HG03439 (cell line): Measurements from ENCODE around the gene ST14.
"Not testable (repeated sequence)": the region's sequence is repeated elsewhere in the genome, so short reads cannot be mapped to it uniquely, and the experiment has no call there.

ENCODE experiments used
- ATAC-seq: cut with Tn5 transposase; IDR thresholded peaks from one replicate; pipeline ENCODE4 v1.9.1; 2021; ENCODE audit warnings: mild to moderate bottlenecking, moderate library complexity; ENCODE audit not compliant: unreplicated experiment

ST14 gene

GRCh38 chr11:130162733-130163132, 3.2 kb downstream of the ST14 start:
- no peak for ATAC-seq

GRCh38 chr11:130163346-130164220, 4.0 kb downstream of the ST14 start:
- ATAC-seq, result no peak

GRCh38 chr11:130164221-130164570, 4.6 kb downstream of the ST14 start:
- no peak for ATAC-seq

- ATAC-seq, result no peak
These were observed 6.2 kb downstream of the ST14 start for GRCh38 chr11:130165601-130166456.

- no peak for ATAC-seq
These were observed 6.8 kb downstream of the ST14 start for GRCh38 chr11:130166457-130166784.

- no peak for ATAC-seq
These were observed 7.6 kb downstream of the ST14 start for GRCh38 chr11:130167146-130167545.

- ATAC-seq, result no peak
These were observed 8.5 kb downstream of the ST14 start for GRCh38 chr11:130168105-130168504.

- no peak for ATAC-seq
These were observed 10.8 kb downstream of the ST14 start for GRCh38 chr11:130170345-130170744.

GRCh38 chr11:130171534-130171933, 12.0 kb downstream of the ST14 start:
- no peak for ATAC-seq

GRCh38 chr11:130172001-130172400, 12.4 kb downstream of the ST14 start:
- not testable (repeated sequence) for ATAC-seq

GRCh38 chr11:130174642-130175041, 15.1 kb downstream of the ST14 start:
- ATAC-seq, result no peak

GRCh38 chr11:130175898-130176297, 16.3 kb downstream of the ST14 start:
- no peak for ATAC-seq

- no peak for ATAC-seq
These were observed 18.2 kb downstream of the ST14 start for GRCh38 chr11:130177782-130178181.

- no peak for ATAC-seq
These were observed 19.1 kb downstream of the ST14 start for GRCh38 chr11:130178441-130179339.

- no peak for ATAC-seq
These were observed 20.1 kb downstream of the ST14 start for GRCh38 chr11:130179396-130180306.

GRCh38 chr11:130180491-130180890, 20.9 kb downstream of the ST14 start:
- ATAC-seq, result no peak

- no peak for ATAC-seq
These were observed 21.3 kb downstream of the ST14 start for GRCh38 chr11:130180896-130181294.

GRCh38 chr11:130181295-130182272, 22.0 kb downstream of the ST14 start:
- ATAC-seq, result no peak
